Activated naive CD8-positive, alpha-beta T cell (primary cell): ENCODE measurements around the gene DGLUCY.
"Not testable (repeated sequence)": the region's sequence is repeated elsewhere in the genome, so short reads cannot be mapped to it uniquely, and the experiment has no call there.

ENCODE experiments used
- H3K27ac Mint-ChIP-seq: one replicate; pipeline ENCODE4 v1.8.0; 2021; ENCODE audit warnings: mixed read lengths
- H3K27me3 Mint-ChIP-seq: one replicate; pipeline ENCODE4 v1.8.0; 2021; ENCODE audit warnings: mixed read lengths
- H3K36me3 Mint-ChIP-seq: one replicate; pipeline ENCODE4 v1.8.0; 2021; ENCODE audit warnings: mixed read lengths
- H3K4me1 Mint-ChIP-seq: one replicate; pipeline ENCODE4 v1.8.0; 2021; ENCODE audit warnings: low read depth, mixed read lengths
- H3K4me3 Mint-ChIP-seq: one replicate; pipeline ENCODE4 v1.8.0; 2021; ENCODE audit warnings: mild to moderate bottlenecking, mixed read lengths
- H3K9me3 Mint-ChIP-seq: one replicate; pipeline ENCODE4 v1.8.0; 2021; ENCODE audit warnings: low read depth, mixed read lengths

Gene DGLUCY

DNA sequence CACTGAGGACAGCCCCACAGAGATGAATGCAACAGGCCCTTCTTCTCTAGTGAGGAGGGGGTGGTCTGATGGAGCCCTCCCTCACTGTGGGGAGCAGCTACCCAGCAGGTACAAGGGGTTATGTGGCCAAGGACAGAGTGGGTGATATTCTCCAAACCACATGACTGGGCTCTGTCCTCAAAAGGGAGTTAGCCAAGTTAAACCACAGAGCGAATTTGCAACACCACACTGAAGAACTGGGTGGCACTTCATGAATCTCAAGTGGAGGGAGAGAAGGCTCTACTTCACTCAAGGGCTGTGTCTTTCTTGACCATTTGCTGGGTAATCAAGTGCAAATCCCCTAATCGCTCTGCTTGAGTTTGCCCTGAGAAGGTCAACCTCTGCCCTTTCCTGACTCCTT, 118.2 kb downstream of the DGLUCY start:
- Mint-ChIP-seq H3K9me3 (no peaks in the 10 kb centered on the region), H3K36me3 (peaks cover 10% of the 10 kb centered on the region), H3K27ac (peak overlapping the region; percentile 99), H3K4me1 (peaks cover 62% of the 10 kb centered on the region), H3K4me3 (peak overlapping the region; percentile 35), H3K27me3 (no peaks in the 10 kb centered on the region)

DNA sequence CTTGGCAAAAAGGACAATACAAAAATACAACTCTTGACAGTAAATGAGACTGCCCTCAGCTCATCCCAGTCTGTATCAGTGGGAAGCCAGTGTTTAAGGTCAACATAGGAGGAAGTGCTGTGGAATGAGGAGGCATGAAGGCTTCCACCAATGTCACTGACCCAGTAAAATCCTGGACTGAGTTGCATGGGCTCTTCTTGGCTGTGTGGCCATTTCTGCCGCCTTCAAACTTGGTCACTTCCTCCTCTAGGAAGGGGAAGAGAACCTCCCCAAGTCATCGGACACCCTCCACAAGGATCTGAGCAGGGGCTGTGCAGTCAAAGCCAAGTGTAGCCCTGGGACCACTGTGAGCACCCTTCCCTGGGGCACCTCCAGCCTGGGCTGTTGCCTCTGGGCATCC, 118.7 kb downstream of the DGLUCY start:
- peak overlapping the region; percentile 35 for H3K4me3 Mint-ChIP-seq
- peaks cover 60% of the 10 kb centered on the region for H3K4me1 Mint-ChIP-seq
- H3K27ac Mint-ChIP-seq: peak overlapping the region; percentile 99
- no peaks in the 10 kb centered on the region for H3K27me3 Mint-ChIP-seq
- H3K9me3 Mint-ChIP-seq: no peaks in the 10 kb centered on the region
- peaks cover 10% of the 10 kb centered on the region for H3K36me3 Mint-ChIP-seq

DNA sequence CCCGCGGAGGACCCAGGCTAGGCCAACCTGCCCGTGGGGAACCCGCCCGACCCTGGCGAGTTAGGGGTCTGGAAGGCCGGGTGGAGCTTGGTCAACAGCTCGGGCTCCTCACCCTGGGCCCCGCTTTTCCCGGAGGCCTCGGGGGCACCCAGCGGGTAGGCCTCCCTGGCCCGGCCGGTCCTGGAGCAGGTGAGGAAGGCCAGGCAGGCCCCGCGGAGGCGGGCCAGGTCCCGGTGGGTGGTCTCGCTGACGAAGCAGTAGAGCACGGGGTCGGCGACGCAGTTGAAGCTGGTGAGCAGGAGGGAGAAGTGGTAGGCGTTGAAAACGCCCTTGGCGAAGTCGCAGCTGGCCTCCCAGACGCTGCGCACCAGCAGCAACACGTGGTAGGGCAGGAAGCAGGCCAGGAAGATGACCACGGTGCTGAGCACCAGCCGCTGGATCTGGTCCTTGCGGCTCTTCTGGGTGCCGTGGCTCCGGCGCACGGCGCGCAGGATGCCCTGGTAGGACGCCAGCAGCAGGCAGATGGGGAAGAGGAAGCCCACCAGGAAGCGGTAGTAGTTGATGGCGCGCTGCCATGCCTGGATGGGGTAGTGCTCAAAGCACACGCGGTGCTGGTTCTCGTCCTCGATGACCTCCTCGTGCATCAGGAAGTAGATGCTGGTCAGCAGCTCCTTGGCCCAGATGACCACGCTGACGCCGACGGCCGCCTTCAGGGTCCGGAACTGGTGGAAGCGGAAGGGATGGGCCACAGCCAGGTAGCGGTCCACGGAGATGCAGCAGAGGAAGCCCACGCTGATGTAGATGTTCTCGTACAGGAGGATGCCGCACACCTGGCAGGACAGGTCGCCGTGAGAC, 120.3 kb downstream of the DGLUCY start:
- H3K27me3 Mint-ChIP-seq: no peaks in the 10 kb centered on the region
- H3K27ac Mint-ChIP-seq: no peak overlapping the region
- H3K36me3 Mint-ChIP-seq: peaks cover 12% of the 10 kb centered on the region
- H3K4me1 Mint-ChIP-seq: peaks cover 60% of the 10 kb centered on the region
- no peak overlapping the region for H3K4me3 Mint-ChIP-seq
- H3K9me3 Mint-ChIP-seq: no peaks in the 10 kb centered on the region

DNA sequence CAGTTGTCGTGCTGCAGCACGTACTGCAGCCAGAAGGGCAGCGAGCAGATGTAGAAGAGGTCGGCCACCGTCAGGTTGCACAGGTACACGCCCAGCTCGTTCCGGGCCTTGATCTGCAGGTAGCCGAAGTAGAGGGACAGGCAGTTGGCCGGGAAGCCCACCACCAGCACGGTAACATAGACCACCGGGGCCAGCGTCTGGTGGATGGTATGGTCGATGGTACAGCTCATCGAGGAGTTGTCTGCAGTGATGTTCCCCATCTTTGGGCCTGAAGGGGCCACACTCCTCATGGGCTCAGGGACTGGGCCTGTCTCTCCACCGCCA, 120.9 kb downstream of the DGLUCY start:
- H3K36me3 Mint-ChIP-seq: peaks cover 11% of the 10 kb centered on the region

DNA sequence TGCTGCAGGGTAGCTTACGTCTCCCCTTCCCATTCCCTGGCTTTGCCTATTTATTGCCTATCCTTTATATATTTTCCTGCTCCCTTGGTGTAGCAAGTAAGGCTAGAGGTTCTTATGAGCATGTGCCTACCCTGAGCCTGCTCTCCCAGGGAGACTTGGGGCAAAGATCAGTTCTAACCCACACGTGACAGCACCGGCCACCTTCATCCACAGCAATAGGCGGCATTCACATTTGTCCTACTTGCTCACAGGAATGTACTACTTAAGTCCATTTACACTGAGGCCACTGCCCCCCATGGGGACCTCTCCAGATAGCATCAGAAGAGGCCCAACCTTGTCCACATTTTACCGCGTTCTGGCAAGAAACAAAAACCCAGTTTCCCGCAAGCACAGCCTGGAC, 122.0 kb downstream of the DGLUCY start:
- H3K36me3 Mint-ChIP-seq: peaks cover 6% of the 10 kb centered on the region
- H3K4me1 Mint-ChIP-seq: peaks cover 59% of the 10 kb centered on the region
- no peaks in the 10 kb centered on the region for H3K27me3 Mint-ChIP-seq
- H3K27ac Mint-ChIP-seq: no peak overlapping the region
- H3K9me3 Mint-ChIP-seq: no peaks in the 10 kb centered on the region
- no peak overlapping the region for H3K4me3 Mint-ChIP-seq

More for the DNA sequence above, 120.9 kb downstream of the DGLUCY start:
- Mint-ChIP-seq H3K9me3 (no peaks in the 10 kb centered on the region), H3K27me3 (no peaks in the 10 kb centered on the region), H3K27ac (no peak overlapping the region), H3K4me3 (no peak overlapping the region), H3K4me1 (peaks cover 60% of the 10 kb centered on the region)

DNA sequence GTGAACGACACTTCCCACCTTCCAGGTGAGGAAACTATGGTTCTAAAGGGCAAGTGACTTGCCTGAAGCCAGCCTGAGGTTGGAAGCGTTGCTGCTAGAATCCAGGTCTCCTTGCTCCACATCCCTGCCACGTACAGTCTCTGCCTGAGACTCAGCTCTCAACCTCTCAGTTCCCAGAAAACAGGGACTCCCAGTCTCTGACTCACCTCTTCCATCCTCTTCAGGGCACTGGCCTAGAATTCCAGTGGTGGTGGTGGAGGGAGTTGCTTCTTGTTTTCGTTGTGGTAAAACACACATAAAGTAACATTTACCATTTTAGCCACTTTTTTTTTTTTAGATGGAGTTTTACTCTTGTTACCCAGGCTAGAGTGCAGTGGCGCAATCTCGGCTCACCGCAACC, 123.3 kb downstream of the DGLUCY start:
- H3K4me3 Mint-ChIP-seq: no peak overlapping the region
- H3K9me3 Mint-ChIP-seq: no peaks in the 10 kb centered on the region
- no peak overlapping the region for H3K27ac Mint-ChIP-seq
- peaks cover 5% of the 10 kb centered on the region for H3K36me3 Mint-ChIP-seq
- peaks cover 59% of the 10 kb centered on the region for H3K4me1 Mint-ChIP-seq
- H3K27me3 Mint-ChIP-seq: no peaks in the 10 kb centered on the region

DNA sequence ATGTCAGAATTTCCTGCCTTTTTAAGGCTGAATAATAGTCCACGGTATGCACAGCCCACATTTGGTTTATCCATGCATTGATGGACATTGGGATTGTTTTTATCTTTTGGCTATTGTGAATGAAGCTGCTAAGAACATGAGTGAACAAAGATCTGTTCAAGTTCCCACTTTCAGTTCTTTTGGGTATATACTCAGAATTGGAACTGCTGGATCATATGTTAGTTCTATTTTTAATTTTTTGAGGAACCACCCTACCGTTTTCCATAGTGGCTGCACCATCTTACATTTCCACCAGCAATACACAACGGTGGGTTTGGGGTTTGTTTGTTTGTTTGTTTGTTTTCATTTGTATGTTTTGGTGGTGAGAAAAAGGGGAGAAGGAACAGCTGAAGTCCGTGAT, 124.2 kb downstream of the DGLUCY start:
- H3K9me3 Mint-ChIP-seq: no peaks in the 10 kb centered on the region
- peaks cover 5% of the 10 kb centered on the region for H3K36me3 Mint-ChIP-seq
- peak overlapping the region; percentile 80 for H3K27ac Mint-ChIP-seq
- no peak overlapping the region for H3K4me3 Mint-ChIP-seq
- no peaks in the 10 kb centered on the region for H3K27me3 Mint-ChIP-seq
- H3K4me1 Mint-ChIP-seq: peaks cover 62% of the 10 kb centered on the region

DNA sequence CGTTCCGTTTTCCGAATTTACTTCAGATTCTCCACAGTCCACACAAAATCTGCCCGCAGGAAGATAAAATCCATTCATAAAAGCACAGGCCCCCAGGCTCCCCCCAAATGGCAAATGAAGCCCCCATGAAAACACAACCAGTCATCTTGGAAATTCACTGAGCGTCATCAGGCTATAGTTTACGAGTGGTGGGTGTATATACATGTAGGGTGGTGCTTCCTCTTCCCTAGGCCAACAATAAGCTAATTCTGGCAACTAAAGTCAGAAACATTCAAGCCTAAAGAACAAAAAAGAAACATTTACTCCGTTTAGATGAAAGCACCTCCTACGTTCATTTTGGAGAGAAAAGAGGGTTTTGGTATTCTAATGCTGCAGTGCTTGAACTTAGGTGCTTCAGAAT, 124.8 kb downstream of the DGLUCY start:
- Mint-ChIP-seq H3K36me3 (peaks cover 5% of the 10 kb centered on the region), H3K27ac (peak overlapping the region; percentile 80), H3K4me1 (peaks cover 66% of the 10 kb centered on the region), H3K27me3 (no peaks in the 10 kb centered on the region), H3K4me3 (peak overlapping the region; percentile 14), H3K9me3 (no peaks in the 10 kb centered on the region)

DNA sequence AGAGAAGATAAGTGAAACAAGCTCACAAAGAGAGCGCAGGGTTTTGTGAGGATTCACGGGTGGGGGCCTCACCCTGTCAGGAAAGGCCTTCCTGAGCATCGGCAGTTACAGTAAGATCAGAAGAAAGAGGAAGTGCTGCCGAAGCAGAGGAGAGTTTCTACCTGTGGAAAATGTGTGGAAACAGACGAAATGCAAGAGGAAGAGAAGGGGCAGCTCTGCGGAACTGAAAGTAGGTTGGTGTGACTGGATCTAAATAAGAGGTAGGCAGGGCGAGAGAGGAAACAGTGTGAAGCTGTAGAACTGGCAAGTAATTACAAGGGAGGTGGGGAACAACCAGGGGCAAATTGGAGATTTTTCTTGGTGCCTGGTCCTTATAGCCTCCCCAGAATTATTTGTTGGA, 128.0 kb downstream of the DGLUCY start:
- Mint-ChIP-seq H3K27me3 (no peaks in the 10 kb centered on the region), H3K4me3 (peak overlapping the region; percentile 75), H3K9me3 (no peaks in the 10 kb centered on the region), H3K4me1 (peaks cover 91% of the 10 kb centered on the region), H3K27ac (peak overlapping the region; percentile 100), H3K36me3 (peaks cover 7% of the 10 kb centered on the region)

DNA sequence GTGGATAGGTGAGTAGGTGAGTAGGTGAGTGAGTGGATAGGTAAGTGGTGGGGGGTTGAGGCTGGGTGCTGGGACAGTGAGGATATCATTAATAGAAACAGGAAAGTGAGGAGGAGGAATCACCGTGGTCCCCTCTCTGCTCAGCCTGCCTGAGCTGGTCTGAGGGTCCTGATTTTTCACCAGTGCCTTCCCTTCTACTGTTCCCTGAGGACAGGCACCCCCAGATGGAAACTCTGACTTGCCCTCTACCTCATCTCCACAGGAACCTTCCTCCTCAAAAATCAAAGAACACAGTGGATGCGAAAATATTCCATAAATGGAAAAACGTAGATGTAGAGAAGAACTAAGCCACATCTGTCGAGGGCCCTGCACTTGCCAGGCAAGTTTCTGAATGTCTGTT, 128.8 kb downstream of the DGLUCY start:
- no peaks in the 10 kb centered on the region for H3K27me3 Mint-ChIP-seq
- H3K4me3 Mint-ChIP-seq: peak overlapping the region; percentile 75
- H3K27ac Mint-ChIP-seq: peak overlapping the region; percentile 100
- peaks cover 4% of the 10 kb centered on the region for H3K9me3 Mint-ChIP-seq
- peaks cover 11% of the 10 kb centered on the region for H3K36me3 Mint-ChIP-seq
- H3K4me1 Mint-ChIP-seq: peaks cover 93% of the 10 kb centered on the region

DNA sequence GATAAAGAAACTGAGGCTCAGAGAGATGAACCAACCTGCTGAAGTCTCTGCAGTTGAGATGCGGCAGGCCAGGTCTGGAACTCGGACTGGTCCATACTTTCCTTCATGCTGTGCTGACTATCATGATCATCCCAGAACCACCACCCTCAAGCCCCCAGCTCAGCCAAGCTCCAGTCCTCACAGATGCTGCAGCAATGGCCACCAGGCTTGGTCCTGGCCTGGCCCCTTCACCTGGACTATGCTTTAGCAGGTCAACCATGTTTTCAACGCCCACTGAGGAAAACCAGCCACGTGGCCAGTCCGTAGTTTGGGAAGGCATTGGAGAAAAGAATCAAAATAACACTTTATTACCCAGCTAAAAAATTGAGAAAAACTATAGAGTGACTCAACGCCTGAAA, 129.2 kb downstream of the DGLUCY start:
- H3K4me3 Mint-ChIP-seq: peak overlapping the region; percentile 75
- no peaks in the 10 kb centered on the region for H3K27me3 Mint-ChIP-seq
- peaks cover 93% of the 10 kb centered on the region for H3K4me1 Mint-ChIP-seq
- peaks cover 4% of the 10 kb centered on the region for H3K9me3 Mint-ChIP-seq
- H3K27ac Mint-ChIP-seq: peak overlapping the region; percentile 100
- H3K36me3 Mint-ChIP-seq: peaks cover 9% of the 10 kb centered on the region

DNA sequence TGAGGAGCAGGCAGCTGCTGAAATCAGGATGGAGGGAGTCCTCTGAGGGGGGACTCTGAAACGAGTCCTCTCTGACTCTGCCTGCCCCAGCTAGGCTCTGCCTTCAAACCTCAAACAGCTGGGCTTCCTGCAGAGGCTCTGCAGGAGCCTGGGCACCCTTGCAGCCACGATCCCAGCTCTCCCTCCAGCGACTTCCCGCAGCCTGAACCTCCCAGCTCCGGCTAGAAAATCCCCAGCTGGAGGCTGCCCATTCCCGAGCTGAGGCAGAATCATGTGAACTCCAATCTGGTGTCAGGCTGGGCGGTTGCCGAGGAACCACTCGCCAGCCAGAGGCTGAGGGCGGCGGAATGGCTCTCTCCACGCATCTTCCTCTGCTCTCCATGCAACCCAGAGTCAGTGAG, 130.6 kb downstream of the DGLUCY start, which contains the start of gene GPR68:
Gene GPR68 (minus strand): TSS at position 204 of the 401 bp plus-strand sequence. CDS start 9,654 bp downstream, outside the sequence.
- H3K36me3 Mint-ChIP-seq: peaks cover 9% of the 10 kb centered on the region
- H3K9me3 Mint-ChIP-seq: peaks cover 4% of the 10 kb centered on the region

DNA sequence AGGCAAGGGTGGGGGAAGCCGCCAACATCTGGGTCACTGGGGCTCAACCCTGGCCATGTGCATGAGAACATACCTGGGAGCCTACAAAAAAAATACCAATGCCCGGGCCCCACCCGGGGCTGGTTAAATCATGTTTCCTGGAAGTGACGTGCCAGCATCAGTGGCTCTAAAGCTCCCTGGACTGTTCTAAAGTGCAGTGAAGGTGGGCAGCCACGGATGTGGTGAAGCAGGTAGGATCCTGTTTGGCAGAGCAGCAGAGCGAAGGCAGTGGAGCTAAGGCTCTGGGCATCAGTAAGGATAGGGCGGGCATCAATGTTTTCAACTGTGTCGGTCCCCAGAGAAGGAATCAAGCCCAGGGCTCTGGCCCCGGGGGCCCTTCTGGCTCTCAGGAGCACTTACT, 131.2 kb downstream of the DGLUCY start:
- Mint-ChIP-seq H3K9me3 (peaks cover 4% of the 10 kb centered on the region), H3K36me3 (peaks cover 9% of the 10 kb centered on the region), H3K4me3 (peak overlapping the region; percentile 75), H3K27ac (peak overlapping the region; percentile 100), H3K4me1 (peaks cover 88% of the 10 kb centered on the region), H3K27me3 (no peaks in the 10 kb centered on the region)

More for the DNA sequence above, 130.6 kb downstream of the DGLUCY start, which contains the start of gene GPR68:
- peak within 1 kb of the TSS; percentile 100 for H3K27ac Mint-ChIP-seq
- no peaks in the 10 kb centered on the region for H3K27me3 Mint-ChIP-seq
- H3K4me1 Mint-ChIP-seq: peaks cover 87% of the 10 kb centered on the region
- peak within 1 kb of the TSS; percentile 75 for H3K4me3 Mint-ChIP-seq

DNA sequence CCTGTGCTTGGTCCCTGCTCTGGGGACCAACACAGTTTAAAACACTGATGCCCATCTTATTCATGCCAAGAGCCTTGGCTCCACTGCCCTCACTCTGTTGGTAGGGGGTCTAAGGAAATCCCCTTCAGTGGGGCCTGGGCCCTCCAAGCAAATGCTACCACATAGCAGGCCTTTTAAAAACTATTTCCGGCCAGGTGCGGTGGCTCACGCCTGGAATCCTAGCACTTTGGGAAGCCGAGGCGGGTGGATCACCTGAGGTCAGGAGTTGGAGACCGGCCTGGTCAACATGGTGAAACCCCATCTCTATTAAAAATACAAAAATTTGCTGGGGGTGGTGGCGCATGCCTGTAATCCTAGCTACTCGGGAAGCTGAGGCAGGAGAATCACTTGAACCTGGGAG, 131.7 kb downstream of the DGLUCY start:
- H3K9me3 Mint-ChIP-seq, H3K36me3 Mint-ChIP-seq, H3K27me3 Mint-ChIP-seq: not testable (repeated sequence)
- Mint-ChIP-seq H3K4me3 (peak overlapping the region; percentile 75), H3K27ac (peak overlapping the region; percentile 100), H3K4me1 (peaks cover 89% of the 10 kb centered on the region)

DNA sequence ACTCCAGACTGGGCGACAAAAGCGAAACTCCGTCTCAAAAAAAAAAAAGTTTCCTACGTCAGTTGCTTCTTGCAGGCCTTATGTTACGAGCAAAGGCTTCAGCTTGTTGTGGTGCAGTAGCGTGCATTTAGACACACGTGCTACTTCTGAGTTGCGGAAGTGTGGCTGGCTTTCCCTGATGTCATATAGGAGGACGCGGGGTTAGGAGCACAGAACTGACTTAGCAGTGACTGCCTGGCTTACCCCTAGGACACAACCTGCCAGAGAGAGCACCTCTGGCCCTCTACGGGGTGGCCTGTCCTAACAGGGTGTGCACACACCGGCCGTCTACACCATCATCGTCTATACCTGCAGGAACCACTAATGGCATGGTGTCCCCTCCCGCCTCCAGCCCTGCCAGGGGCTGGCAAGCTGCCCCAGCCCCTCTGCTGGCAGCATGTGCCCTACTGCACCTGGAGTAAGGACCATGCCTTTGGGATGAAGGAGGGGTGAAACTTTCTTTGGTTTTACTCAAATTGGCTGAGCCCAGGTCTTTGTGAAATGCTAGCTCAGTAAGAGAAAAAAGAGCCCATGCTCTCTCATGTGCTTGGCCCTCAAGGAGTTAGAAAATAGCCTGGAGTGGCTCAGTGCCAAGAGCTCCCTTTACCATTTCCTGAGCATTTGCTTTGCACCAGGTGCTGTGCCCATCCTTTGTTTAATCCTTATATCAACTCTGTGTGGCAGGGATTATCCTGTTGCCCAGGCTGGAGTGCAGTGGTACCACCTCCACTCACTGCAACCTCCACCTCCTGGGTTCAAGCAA, 132.4 kb downstream of the DGLUCY start:
- H3K9me3 Mint-ChIP-seq: peaks cover 4% of the 10 kb centered on the region
- H3K4me3 Mint-ChIP-seq: peak overlapping the region; percentile 67
- peaks cover 88% of the 10 kb centered on the region for H3K4me1 Mint-ChIP-seq
- H3K27ac Mint-ChIP-seq: peak overlapping the region; percentile 100
- no peaks in the 10 kb centered on the region for H3K27me3 Mint-ChIP-seq
- H3K36me3 Mint-ChIP-seq: peaks cover 9% of the 10 kb centered on the region
